HepG2 (cell line): ENCODE data around the gene OBSL1. TPM values are rescaled to one million over a fixed set of nuclear protein-coding genes. Genes with fewer than 3 reads are reported as not detected.
A peak's percentile ranks its signal among the peaks of the same experiment; 100 is the strongest.

ENCODE experiments used
- ATRX ChIP-seq: sonication (generic); formaldehyde crosslinking; IDR thresholded peaks from 2 replicates; pipeline ENCODE4 v1.4.0; 2020; ENCODE audit warnings: missing genetic modification reagents, borderline replicate concordance
- CBX5 ChIP-seq: sonication (generic); formaldehyde crosslinking; IDR thresholded peaks from 2 replicates; pipeline ENCODE4 v1.4.0; 2020; ENCODE audit warnings: missing genetic modification reagents, borderline replicate concordance
- KDM2A ChIP-seq: sonication (generic); formaldehyde crosslinking; IDR thresholded peaks from 2 replicates; pipeline ENCODE4 v1.4.0; 2020; ENCODE audit warnings: low read depth, missing genetic modification reagents, borderline replicate concordance
- KLF13 ChIP-seq: sonication (generic); formaldehyde crosslinking; IDR thresholded peaks from 2 replicates; pipeline ENCODE4 v1.4.0; 2020; ENCODE audit warnings: mild to moderate bottlenecking, missing genetic modification reagents
- MATR3 ChIP-seq: sonication (generic); formaldehyde crosslinking; IDR thresholded peaks from 2 replicates; pipeline ENCODE4 v1.4.0; 2020; ENCODE audit warnings: missing genetic modification reagents
- MZF1 ChIP-seq: sonication (generic); formaldehyde crosslinking; IDR thresholded peaks from 2 replicates; pipeline ENCODE4 v1.8.1; 2023; ENCODE audit warnings: mild to moderate bottlenecking, missing genetic modification reagents, borderline replicate concordance
- NBN ChIP-seq: fragments of 450-650 bp; conservative IDR thresholded peaks from 2 replicates; pipeline ENCODE4 v1.6.1; 2017
- U2AF2 ChIP-seq: fragments of 200-400 bp; formaldehyde crosslinking; IDR thresholded peaks from 2 replicates; pipeline ENCODE4 v1.6.1; 2017; ENCODE audit warnings: low read depth, mild to moderate bottlenecking, low read length
- ZNF121 ChIP-seq: sonication (generic); formaldehyde crosslinking; IDR thresholded peaks from 2 replicates; pipeline ENCODE4 v1.5.0; 2020; ENCODE audit warnings: mild to moderate bottlenecking, missing genetic modification reagents
- ZNF180 ChIP-seq: sonication (generic); formaldehyde crosslinking; IDR thresholded peaks from 2 replicates; pipeline ENCODE4 v1.4.0; 2020; ENCODE audit warnings: low read depth, missing genetic modification reagents, borderline replicate concordance
- ZNF678 ChIP-seq: sonication (generic); formaldehyde crosslinking; IDR thresholded peaks from 2 replicates; pipeline ENCODE4 v1.4.0; 2020; ENCODE audit warnings: mild to moderate bottlenecking, missing genetic modification reagents
- ZNF780A ChIP-seq: sonication (generic); formaldehyde crosslinking; IDR thresholded peaks from 2 replicates; pipeline ENCODE4 v1.8.0; 2022; ENCODE audit warnings: mild to moderate bottlenecking, missing genetic modification reagents, moderate library complexity
- polyA plus RNA-seq, 8 experiments: library from polyadenylated mRNA; depleted of rRNA in 3 of 8; stranded (reverse) in 7 of 8; unstranded in 1 of 8; fragments of >200 nt; fragmentation: Illumina TruSeq in 4 of 8; extraction: Trizol in 4 of 8; gene quantifications; 2 replicates each; pipeline versions ENCODE4 v1.2.1 to v1.2.3, GENCODE V29; 2011 to 2016; ENCODE audit warnings: low read depth in 4 of 8, missing spikeins in 1 of 8, mixed read lengths in 1 of 8; ENCODE audit not compliant: insufficient read depth in 1 of 8
- total RNA-seq, 5 experiments: library from RNA; depleted of rRNA; stranded (reverse); fragments of >200 nt; fragmentation: Illumina TruSeq; extraction: Trizol; gene quantifications; 2 replicates each; pipeline ENCODE4 v1.2.3, GENCODE V29; 2016; ENCODE audit warnings: low read depth in 1 of 5
- TF ChIP-seq, protein P1 (sequence below): sonication (generic); formaldehyde crosslinking; IDR thresholded peaks from 2 replicates; pipeline ENCODE4 v1.8.1; 2023; ENCODE audit warnings: missing genetic modification reagents, inconsistent platforms, borderline replicate concordance
- TF ChIP-seq, protein P2 (sequence below): sonication (generic); IDR thresholded peaks from 2 replicates; pipeline ENCODE4 v1.6.1; 2016; ENCODE audit warnings: low read depth, borderline replicate concordance
- TF ChIP-seq, protein P3 (sequence below): sonication (generic); formaldehyde crosslinking; IDR thresholded peaks from 2 replicates; pipeline ENCODE4 v1.4.0; 2020; ENCODE audit warnings: mild to moderate bottlenecking, missing genetic modification reagents
- TF ChIP-seq, protein P4 (sequence below): sonication (generic); formaldehyde crosslinking; IDR thresholded peaks from 2 replicates; pipeline ENCODE4 v1.4.0; 2020; ENCODE audit warnings: missing genetic modification reagents
- TF ChIP-seq, protein P5 (sequence below): sonication (generic); formaldehyde crosslinking; IDR thresholded peaks from 2 replicates; pipeline ENCODE4 v1.5.0; 2020; ENCODE audit warnings: missing genetic modification reagents
- TF ChIP-seq, protein P6 (sequence below): sonication (generic); formaldehyde crosslinking; IDR thresholded peaks from 2 replicates; pipeline ENCODE4 v1.9.0; 2021; ENCODE audit warnings: missing genetic modification reagents, mild to moderate bottlenecking, borderline replicate concordance

OBSL1 gene
- total and polyA plus RNA-seq, 2 of the 13 experiments (the other 11 are each of a cell fraction or from before 2014, with no cell fraction given) = 86.7 to 218 TPM

DNA sequence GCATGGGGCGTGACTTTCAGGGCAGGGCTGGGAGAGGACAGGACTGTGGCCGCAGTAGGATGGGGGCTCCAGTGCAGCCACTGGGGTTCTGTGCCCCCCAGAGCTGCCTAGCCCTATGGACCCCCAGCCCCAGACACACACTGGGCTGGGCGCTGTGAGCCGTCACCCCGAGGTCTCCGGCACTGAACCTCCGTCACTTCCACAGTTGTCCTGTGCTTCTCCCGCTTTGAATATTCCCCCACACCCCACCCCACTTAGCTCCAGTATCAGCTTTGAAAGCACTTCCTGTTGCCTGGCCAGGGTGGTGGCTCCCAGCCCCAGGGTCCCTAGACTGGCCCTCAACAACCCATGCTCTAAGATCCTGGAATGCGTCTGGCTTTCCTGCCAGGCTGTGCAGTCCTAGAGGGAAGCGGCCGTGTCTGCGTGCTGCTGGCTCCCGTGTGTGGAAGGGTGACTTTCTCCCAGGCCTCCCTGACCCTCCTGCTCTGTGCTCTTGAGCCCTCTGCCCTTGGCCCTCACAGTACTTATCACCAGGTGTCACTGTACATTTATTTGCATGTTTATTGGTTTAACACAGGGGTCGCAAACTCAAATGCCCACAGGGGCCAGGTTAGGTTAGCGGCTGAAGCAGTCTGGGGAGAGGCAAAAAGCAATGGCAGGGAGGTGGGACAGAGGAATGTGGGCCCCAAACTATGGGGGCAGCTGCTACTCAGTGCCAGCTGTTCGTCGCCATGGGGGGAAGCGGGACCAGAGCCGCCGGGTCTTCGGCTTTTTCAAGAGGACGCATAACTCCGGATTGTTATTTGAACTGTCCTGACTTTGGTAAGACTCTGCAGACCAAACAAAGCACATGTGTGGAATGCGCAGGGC is 9.9 kb downstream of the OBSL1 start (continued):
- TF ChIP-seq, protein P1, sequence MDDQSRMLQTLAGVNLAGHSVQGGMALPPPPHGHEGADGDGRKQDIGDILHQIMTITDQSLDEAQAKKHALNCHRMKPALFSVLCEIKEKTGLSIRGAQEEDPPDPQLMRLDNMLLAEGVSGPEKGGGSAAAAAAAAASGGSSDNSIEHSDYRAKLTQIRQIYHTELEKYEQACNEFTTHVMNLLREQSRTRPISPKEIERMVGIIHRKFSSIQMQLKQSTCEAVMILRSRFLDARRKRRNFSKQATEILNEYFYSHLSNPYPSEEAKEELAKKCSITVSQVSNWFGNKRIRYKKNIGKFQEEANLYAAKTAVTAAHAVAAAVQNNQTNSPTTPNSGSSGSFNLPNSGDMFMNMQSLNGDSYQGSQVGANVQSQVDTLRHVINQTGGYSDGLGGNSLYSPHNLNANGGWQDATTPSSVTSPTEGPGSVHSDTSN (CRISPR knock-in tag) = no peak
- TF ChIP-seq CBX5 = no peak
- no peak for TF ChIP-seq ZNF121
- no peak for TF ChIP-seq NBN
- TF ChIP-seq, protein P2, sequence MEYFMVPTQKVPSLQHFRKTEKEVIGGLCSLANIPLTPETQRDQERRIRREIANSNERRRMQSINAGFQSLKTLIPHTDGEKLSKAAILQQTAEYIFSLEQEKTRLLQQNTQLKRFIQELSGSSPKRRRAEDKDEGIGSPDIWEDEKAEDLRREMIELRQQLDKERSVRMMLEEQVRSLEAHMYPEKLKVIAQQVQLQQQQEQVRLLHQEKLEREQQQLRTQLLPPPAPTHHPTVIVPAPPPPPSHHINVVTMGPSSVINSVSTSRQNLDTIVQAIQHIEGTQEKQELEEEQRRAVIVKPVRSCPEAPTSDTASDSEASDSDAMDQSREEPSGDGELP = 0 out of 2 replicates have a peak, but pooled peaks have one; percentile 40
- TF ChIP-seq MZF1 (CRISPR knock-in tag) = no peak
- no peak for TF ChIP-seq ZNF180 (CRISPR knock-in tag)
- TF ChIP-seq, protein P3, sequence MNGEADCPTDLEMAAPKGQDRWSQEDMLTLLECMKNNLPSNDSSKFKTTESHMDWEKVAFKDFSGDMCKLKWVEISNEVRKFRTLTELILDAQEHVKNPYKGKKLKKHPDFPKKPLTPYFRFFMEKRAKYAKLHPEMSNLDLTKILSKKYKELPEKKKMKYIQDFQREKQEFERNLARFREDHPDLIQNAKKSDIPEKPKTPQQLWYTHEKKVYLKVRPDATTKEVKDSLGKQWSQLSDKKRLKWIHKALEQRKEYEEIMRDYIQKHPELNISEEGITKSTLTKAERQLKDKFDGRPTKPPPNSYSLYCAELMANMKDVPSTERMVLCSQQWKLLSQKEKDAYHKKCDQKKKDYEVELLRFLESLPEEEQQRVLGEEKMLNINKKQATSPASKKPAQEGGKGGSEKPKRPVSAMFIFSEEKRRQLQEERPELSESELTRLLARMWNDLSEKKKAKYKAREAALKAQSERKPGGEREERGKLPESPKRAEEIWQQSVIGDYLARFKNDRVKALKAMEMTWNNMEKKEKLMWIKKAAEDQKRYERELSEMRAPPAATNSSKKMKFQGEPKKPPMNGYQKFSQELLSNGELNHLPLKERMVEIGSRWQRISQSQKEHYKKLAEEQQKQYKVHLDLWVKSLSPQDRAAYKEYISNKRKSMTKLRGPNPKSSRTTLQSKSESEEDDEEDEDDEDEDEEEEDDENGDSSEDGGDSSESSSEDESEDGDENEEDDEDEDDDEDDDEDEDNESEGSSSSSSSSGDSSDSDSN = no peak; the same call in 1 of the 2 replicates
- TF ChIP-seq ZNF678 (CRISPR knock-in tag) = no peak
- TF ChIP-seq U2AF2 = no peak
- TF ChIP-seq MATR3 (CRISPR knock-in tag) = no peak
- TF ChIP-seq KDM2A (CRISPR knock-in tag) = no peak
- TF ChIP-seq, protein P4, sequence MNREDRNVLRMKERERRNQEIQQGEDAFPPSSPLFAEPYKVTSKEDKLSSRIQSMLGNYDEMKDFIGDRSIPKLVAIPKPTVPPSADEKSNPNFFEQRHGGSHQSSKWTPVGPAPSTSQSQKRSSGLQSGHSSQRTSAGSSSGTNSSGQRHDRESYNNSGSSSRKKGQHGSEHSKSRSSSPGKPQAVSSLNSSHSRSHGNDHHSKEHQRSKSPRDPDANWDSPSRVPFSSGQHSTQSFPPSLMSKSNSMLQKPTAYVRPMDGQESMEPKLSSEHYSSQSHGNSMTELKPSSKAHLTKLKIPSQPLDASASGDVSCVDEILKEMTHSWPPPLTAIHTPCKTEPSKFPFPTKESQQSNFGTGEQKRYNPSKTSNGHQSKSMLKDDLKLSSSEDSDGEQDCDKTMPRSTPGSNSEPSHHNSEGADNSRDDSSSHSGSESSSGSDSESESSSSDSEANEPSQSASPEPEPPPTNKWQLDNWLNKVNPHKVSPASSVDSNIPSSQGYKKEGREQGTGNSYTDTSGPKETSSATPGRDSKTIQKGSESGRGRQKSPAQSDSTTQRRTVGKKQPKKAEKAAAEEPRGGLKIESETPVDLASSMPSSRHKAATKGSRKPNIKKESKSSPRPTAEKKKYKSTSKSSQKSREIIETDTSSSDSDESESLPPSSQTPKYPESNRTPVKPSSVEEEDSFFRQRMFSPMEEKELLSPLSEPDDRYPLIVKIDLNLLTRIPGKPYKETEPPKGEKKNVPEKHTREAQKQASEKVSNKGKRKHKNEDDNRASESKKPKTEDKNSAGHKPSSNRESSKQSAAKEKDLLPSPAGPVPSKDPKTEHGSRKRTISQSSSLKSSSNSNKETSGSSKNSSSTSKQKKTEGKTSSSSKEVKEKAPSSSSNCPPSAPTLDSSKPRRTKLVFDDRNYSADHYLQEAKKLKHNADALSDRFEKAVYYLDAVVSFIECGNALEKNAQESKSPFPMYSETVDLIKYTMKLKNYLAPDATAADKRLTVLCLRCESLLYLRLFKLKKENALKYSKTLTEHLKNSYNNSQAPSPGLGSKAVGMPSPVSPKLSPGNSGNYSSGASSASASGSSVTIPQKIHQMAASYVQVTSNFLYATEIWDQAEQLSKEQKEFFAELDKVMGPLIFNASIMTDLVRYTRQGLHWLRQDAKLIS (CRISPR knock-in tag) = no peak
- TF ChIP-seq, protein P5, sequence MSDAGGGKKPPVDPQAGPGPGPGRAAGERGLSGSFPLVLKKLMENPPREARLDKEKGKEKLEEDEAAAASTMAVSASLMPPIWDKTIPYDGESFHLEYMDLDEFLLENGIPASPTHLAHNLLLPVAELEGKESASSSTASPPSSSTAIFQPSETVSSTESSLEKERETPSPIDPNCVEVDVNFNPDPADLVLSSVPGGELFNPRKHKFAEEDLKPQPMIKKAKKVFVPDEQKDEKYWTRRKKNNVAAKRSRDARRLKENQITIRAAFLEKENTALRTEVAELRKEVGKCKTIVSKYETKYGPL (CRISPR knock-in tag) = no peak
- TF ChIP-seq, protein P6, sequence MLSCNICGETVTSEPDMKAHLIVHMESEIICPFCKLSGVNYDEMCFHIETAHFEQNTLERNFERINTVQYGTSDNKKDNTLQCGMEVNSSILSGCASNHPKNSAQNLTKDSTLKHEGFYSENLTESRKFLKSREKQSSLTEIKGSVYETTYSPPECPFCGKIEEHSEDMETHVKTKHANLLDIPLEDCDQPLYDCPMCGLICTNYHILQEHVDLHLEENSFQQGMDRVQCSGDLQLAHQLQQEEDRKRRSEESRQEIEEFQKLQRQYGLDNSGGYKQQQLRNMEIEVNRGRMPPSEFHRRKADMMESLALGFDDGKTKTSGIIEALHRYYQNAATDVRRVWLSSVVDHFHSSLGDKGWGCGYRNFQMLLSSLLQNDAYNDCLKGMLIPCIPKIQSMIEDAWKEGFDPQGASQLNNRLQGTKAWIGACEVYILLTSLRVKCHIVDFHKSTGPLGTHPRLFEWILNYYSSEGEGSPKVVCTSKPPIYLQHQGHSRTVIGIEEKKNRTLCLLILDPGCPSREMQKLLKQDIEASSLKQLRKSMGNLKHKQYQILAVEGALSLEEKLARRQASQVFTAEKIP (CRISPR knock-in tag) = no peak
- TF ChIP-seq ATRX (CRISPR knock-in tag) = no peak
- TF ChIP-seq ZNF780A (CRISPR knock-in tag) = no peak
- TF ChIP-seq KLF13 (CRISPR knock-in tag) = 0 out of 2 replicates have a peak, but pooled peaks have one; percentile 38
